GM21529 (cell line): Measurements from ENCODE around the gene MCTP2.
A peak's percentile ranks its signal among the peaks of the same experiment; 100 is the strongest.

Source experiments
- ATAC-seq: cut with Tn5 transposase; IDR thresholded peaks from one replicate; pipeline ENCODE4 v1.9.1; 2021; ENCODE audit not compliant: unreplicated experiment

Gene MCTP2

GRCh38 chr15:94259121-94259751, 27.9 kb downstream of the MCTP2 start:
- ATAC-seq, result no peak

DNA sequence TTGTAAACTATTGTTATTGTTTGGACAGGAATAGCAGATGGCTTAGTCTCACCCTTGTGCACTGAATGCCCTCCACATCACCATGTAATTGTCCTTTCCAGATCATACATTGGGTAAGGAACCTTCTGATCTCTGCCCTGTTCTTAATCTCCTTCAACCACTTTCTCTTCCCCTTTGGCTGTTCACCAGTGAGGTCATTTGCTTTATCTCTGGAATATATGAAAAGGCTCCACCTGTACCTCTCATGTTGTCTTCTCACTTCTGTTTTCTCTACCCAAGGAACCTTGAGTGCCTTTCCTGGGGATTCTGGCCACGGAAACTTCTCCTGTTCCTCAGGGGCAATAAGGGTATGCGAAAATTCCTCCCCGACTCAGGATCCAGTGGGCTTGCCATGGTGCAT, 28.5 kb downstream of the MCTP2 start:
- peak; percentile 30 for ATAC-seq

GRCh38 chr15:94262201-94262600, 30.8 kb downstream of the MCTP2 start:
- no peak for ATAC-seq

- ATAC-seq, result peak; percentile 53
Observed at GRCh38 chr15:94263341-94264273, 32.2 kb downstream of the MCTP2 start.

GRCh38 chr15:94265009-94265408, 33.6 kb downstream of the MCTP2 start:
- ATAC-seq, result no peak

- ATAC-seq, result no peak
Observed at GRCh38 chr15:94265982-94266381, 34.6 kb downstream of the MCTP2 start.

- ATAC-seq, result no peak
Observed at GRCh38 chr15:94266789-94267188, 35.4 kb downstream of the MCTP2 start.

- ATAC-seq, result no peak
Observed at GRCh38 chr15:94269954-94270353, 38.6 kb downstream of the MCTP2 start.

DNA sequence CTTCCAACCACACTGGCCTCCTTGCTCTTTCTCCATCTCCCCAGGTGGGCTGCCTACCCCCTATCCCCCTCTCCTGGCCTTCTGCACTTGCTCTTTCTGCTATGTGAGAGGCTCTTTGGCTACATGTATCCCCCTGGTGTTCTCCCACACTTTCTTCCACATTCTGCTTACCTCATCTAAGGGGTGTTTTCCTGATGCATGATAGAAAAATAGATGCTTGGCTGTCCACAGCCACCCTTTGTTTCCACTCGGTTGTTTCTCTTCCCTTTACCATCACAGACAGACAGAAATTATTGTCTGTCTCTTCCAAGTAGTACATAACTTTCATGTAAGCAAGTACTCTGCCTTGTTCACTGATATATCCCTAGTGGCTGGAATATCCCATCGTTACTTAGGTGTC, 39.2 kb downstream of the MCTP2 start:
- ATAC-seq, result no peak

GRCh38 chr15:94272251-94272898, 41.0 kb downstream of the MCTP2 start:
- ATAC-seq, result peak; percentile 73

DNA sequence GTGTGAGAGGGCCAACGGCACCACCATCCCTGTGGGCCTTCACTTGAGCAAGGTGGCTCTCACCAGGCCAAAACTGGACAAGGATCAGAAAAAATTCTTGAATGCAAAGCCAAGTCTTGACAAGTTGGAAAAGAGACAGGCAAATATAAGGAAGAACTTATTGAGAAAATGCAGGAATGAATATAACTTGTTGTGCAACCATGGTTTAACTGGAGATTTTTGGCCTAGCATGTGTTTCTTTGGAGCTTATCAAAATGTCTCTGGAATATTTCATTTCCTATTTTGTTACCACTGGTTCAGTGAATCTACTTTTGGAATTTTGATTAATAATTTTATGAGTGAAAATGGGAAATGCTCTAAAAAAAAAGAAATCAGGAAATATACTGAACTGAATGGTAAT, 42.5 kb downstream of the MCTP2 start:
- no peak for ATAC-seq

GRCh38 chr15:94274745-94275144, 43.4 kb downstream of the MCTP2 start:
- ATAC-seq, result no peak

DNA sequence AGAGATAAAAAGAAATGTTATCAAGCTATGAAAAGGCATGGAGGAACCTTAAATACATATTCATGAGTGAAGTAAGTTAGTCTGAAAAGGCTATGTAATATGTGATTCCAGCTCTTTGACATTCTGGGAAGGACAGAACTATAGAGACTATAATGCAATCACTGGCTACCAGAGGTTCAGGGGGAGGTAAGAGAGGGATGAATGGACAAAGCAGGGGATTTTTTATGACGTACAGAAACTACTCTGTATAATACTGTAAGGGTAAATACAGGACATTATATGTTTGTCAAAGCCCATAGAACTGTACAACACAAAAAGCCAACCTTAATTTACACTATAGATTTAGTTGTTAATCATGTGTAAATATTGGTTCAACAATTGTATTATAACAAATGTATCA, 46.1 kb downstream of the MCTP2 start:
- no peak for ATAC-seq

DNA sequence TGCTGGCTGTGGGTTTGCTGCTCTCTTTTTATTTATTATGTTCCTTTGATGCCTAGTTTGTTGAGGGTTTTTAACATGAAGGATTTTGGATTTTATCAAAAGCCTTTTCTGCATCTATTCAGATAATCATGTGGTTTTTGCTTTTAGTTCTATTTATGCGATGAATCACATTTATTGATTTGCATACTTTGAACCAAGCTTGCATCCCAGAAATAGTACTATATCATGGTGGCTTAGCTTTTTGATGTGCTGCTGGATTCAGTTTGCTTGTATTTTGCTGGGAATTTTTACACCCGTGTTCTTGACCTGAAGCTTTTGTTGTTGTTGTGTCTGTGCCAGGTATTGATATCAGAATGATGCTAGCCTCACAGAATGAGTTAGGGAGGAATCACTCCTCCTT, 48.4 kb downstream of the MCTP2 start:
- ATAC-seq, result no peak

- no peak for ATAC-seq
Observed at GRCh38 chr15:94280301-94280700, 48.9 kb downstream of the MCTP2 start.

DNA sequence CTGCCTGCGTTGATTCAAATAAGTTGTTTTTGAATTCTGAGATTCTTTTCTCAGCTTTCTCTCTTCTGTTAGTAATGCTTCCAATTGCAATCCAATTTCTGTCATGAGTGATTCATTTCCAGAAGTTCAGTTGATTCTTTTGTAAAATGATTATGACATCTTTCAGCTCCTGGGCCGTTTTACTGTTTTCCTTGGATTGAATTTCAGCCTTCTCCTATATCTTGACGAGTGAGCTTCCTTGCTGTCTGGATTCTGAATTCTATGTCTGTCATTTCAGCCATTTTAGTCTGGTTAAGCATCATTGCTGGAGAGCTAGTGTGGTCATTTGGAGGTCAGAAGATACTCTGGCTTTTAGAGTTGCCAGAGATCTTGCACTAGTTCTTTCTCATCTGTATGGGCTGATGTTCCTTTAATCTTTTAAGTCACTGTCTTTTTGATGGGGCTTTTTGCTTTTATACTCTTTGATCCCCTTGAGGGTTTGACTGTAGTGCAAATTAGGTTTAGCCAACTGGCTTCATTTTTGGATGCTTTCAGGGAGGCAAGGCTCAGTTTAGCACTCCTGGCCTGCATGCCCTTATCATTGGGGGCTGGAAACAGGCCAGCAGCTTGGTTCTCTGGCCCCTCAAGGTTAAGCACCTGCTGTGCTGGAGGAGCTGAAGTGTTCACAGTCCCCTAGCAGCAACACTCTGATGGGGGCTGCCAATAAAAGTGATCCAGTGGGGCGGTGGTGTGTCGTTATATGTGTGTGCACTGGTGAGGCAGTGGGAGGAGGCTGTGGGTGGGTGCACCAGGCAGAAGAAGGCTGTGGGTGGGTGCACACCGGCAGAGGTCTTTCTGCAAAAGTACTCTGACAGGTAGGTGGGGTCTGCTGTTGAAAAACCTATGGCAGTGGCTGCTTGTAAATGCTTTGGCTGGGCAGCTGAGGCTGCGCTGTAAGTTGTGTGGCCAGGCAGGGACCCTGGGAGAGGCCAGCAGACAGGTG, 51.2 kb downstream of the MCTP2 start:
- ATAC-seq, result no peak

DNA sequence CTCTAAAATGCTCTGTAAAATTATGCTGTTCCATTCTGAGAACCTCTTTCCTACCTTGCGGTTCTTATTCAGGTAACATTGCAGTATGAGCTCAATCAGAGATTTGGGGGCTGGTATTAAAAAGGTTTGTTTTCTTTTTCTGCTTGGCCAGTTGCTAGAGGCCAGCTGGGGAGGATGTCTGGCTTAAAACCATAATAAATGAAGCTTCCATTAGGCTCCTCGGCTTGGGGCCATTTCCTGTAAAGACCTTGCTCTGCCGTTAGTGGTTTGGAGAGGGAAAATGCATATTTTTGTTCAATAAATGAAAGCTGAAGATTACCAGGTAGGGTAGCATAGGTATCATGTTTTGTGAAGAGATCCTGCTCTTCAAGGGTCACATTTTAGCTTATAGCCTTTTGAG, 55.2 kb downstream of the MCTP2 start:
- no peak for ATAC-seq

- peak; percentile 99 for ATAC-seq
Observed at GRCh38 chr15:94287794-94288246, 56.5 kb downstream of the MCTP2 start.

DNA sequence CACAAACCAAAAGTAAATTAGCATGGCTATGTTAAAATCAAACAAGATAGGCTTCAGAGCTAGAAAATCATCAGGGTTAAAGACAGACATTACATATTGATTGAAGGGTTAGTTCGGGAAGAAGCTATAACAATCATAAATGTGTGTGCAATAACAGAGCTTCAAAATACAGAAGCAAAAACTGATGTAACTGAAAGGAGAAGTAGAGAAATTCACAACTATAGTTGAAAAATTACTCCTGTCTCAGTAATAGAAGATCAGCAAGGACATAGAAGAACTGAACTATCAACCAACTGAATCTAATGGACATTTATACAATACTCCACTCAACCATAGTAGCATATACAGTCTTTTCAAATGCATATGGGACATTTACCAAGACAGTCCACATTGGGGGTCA, 59.4 kb downstream of the MCTP2 start:
- ATAC-seq, result no peak
